Brain microvascular endothelial cell (primary cell): ENCODE measurements around the gene GPALPP1.
"Not testable (repeated sequence)": the region's sequence is repeated elsewhere in the genome, so short reads cannot be mapped to it uniquely, and the experiment has no call there.

Experiments
- DNase-seq: peaks from one replicate; pipeline ENCODE4 v3.0.0-alpha.2; 2020
- H3K27ac ChIP-seq: fragments of 250-450 bp; sonication (Bioruptor Pico); 2 replicates; pipeline ENCODE4 v1.5.1; 2020; ENCODE audit warnings: mild to moderate bottlenecking, moderate library complexity
- H3K27me3 ChIP-seq: fragments of 250-450 bp; sonication (Bioruptor Pico); replicated peaks from 2 replicates; pipeline ENCODE4 v1.5.1; 2020; ENCODE audit warnings: mild to moderate bottlenecking
- H3K36me3 ChIP-seq: fragments of 250-450 bp; sonication (Bioruptor Pico); replicated peaks from 2 replicates; pipeline ENCODE4 v1.5.1; 2020; ENCODE audit warnings: mild to moderate bottlenecking
- H3K4me3 ChIP-seq: 2 replicates; pipeline ENCODE4 v1.5.1; 2011; ENCODE audit warnings: low read depth, mild to moderate bottlenecking, control low read depth, low read length, moderate library complexity
- in situ Hi-C: cut with HindIII; loops from 2 replicates; pipeline ENCODE4 v1.10.0; 2017; ENCODE audit warnings: low sequenced_read_pairs, low pct_ligation_motif_present
- TF ChIP-seq, protein P1 (sequence below): IDR thresholded peaks from 2 replicates; pipeline ENCODE4 v1.5.1; 2011; ENCODE audit warnings: low read depth, mild to moderate bottlenecking, moderate library complexity, low read length, control low read depth, inconsistent platforms; ENCODE audit errors: missing control alignments

The GPALPP1 gene

GRCh38 chr13:45055902-45056648 is 66.7 kb downstream of the GPALPP1 start:
- Histone ChIP-seq H3K4me3 (peak overlapping the region; percentile 0), H3K36me3 (no peaks in the 10 kb centered on the region), H3K27me3 (no peaks in the 10 kb centered on the region), H3K27ac (no peak overlapping the region)
- in situ Hi-C loops, result no loop called here
- TF ChIP-seq, protein P1, sequence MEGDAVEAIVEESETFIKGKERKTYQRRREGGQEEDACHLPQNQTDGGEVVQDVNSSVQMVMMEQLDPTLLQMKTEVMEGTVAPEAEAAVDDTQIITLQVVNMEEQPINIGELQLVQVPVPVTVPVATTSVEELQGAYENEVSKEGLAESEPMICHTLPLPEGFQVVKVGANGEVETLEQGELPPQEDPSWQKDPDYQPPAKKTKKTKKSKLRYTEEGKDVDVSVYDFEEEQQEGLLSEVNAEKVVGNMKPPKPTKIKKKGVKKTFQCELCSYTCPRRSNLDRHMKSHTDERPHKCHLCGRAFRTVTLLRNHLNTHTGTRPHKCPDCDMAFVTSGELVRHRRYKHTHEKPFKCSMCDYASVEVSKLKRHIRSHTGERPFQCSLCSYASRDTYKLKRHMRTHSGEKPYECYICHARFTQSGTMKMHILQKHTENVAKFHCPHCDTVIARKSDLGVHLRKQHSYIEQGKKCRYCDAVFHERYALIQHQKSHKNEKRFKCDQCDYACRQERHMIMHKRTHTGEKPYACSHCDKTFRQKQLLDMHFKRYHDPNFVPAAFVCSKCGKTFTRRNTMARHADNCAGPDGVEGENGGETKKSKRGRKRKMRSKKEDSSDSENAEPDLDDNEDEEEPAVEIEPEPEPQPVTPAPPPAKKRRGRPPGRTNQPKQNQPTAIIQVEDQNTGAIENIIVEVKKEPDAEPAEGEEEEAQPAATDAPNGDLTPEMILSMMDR, result no peak
- no peak for DNase-seq

DNA sequence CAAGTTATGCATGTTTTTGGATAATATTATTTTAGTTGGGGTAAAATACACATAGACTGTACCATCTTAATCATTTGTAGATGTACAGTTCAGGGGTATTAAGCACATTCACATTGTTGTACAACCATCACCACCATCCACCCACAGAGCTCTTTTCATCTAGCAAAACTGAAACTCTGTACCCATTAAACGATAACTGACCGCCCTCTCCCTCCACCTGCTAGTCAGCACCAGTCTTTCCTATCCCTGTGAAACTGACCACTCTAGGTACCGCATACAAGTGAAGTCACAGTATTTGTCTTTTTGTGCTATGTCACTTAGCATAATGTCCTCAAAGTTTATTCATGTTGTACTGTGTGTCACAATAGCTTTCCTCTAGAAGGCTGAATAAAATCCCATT is 70.7 kb downstream of the GPALPP1 start:
- in situ Hi-C loops, result no loop called here

DNA sequence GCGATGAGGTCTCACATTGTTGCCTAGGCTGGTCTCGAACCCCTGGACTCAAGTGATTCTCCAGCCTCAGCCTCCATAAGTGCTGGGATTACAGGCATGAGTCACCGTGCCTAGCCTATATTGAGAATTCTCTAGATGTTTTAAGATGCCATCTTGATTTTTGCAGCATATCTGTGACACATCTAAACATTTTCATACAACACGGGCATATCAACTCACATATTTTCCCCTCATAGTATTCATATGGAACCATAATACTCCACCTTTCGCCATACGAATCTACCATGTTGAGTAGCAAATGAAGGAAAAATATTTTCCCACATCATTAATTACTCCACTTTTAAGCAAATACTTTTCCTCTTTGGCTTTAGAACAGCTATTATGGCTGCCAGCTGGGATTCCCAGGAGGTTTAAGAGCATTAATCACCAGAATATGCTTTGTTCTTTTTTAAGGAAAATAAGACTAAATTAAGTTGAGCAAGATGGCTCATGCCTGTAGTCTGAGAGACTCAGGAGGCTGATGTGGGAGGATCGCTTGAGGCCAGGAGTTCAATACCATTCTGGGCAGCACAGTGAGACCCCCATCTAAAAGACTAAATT is 74.0 kb downstream of the GPALPP1 start:
- Histone ChIP-seq H3K4me3 (no peak overlapping the region), H3K27ac (no peak overlapping the region), H3K27me3 (no peaks in the 10 kb centered on the region), H3K36me3 (no peaks in the 10 kb centered on the region)
- peak; percentile 21 for DNase-seq
- TF ChIP-seq, protein P1, result no peak
- in situ Hi-C loops, result no loop called here

More for the DNA sequence above, 70.7 kb downstream of the GPALPP1 start:
- TF ChIP-seq, protein P1, result no peak
- no peak overlapping the region for H3K27ac ChIP-seq
- no peaks in the 10 kb centered on the region for H3K36me3 ChIP-seq
- no peak overlapping the region for H3K4me3 ChIP-seq
- H3K27me3 ChIP-seq, result no peaks in the 10 kb centered on the region
- no peak for DNase-seq

DNA sequence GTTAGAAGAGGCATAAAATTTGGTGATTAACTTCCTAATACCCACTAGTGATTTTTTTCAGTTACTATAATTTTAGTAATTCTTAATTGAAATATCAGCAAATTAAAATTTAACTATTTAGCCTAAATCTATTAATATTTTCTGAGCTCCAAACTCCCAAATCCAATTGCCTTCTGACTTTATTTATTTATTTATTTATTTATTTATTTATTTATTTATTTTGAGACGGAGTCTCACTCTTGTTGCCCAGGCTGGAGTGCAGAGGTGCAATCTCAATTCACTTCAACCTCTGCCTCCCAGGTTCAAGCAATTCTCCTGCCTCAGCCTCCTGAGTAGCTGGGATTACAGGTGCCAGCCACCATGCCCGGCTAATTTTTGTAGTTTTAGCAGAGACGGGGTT is 74.6 kb downstream of the GPALPP1 start:
- H3K27me3 ChIP-seq, H3K27ac ChIP-seq, H3K36me3 ChIP-seq, DNase-seq, H3K4me3 ChIP-seq, in situ Hi-C loops: not testable (repeated sequence)

- Histone ChIP-seq H3K27me3 (no peaks in the 10 kb centered on the region), H3K27ac (no peak overlapping the region), H3K4me3 (no peak overlapping the region), H3K36me3 (no peaks in the 10 kb centered on the region)
- DNase-seq, result no peak
- in situ Hi-C loops, result no loop called here
- TF ChIP-seq, protein P1, result no peak
Measured at GRCh38 chr13:45064889-45065288, 75.6 kb downstream of the GPALPP1 start.

DNA sequence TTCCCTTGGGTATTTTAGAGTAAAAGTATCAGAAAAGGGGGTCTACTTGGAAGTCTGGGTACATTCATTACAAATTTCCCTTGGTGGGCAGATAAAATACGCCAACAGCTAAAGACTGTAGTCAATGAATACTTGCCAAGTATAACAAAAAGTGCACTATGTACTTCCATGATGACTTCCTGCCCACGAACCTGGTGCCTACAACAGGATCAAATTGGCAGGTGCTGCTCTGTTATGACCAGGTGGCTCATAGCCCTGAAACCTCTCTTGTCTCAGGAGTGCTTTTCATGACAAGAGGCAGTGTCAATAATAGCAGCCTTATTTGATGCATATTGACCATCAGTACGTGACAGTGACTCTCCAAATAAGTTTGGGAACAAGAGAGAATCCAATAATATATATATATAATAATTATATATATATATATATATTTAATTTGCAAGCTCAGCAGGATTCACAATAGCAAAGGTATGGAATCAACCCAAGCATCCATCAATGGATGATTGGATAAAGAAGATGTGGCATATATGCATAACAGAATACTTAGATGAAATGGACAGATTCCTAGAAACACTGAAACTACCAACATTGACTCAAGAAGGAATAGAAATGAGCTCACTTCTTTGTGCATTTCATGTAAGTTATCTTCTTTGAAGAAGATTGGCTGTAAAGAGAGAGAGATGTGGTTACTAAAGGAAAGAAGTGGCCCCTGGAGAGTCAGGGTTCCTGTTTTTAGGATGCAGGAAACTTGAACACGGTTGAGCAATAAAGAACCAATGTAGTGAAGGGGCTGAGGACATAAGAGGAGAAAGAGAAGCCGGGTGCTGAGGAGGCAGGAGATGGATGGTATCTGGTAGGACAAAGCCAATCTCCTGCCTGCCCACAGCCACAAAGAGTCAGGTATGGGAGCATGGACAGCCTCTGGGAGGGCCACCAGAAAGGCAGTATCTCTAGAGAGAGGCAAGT is 79.0 kb downstream of the GPALPP1 start:
- H3K27me3 ChIP-seq, result no peaks in the 10 kb centered on the region
- no peaks in the 10 kb centered on the region for H3K36me3 ChIP-seq
- DNase-seq, result no peak
- in situ Hi-C loops, result no loop called here
- H3K4me3 ChIP-seq, result no peak overlapping the region
- no peak overlapping the region for H3K27ac ChIP-seq
- TF ChIP-seq, protein P1, result no peak
